ENCODE measurements around the gene HSD17B3.

DNA sequence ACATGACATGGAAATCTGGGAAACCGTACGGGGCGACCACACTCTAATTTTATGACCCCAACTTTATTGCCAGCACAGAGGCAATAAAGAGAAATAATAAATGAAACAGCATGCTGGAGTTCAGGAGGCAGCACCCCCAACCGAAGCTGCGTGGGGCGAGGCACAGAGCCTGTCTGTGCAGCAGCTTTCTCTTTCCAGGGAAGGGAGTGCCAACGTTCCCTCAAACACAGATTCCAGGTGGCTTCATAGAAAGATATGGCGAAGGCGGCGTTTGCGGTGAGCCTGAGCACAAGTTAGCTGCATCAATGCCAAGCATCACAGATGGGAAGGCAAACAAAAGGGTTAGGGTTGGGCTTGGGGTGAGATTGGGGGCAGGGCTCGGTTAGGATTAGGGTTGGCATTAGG is 114.8 kb downstream of the HSD17B3 start:
- TF ChIP-seq, protein P1, sequence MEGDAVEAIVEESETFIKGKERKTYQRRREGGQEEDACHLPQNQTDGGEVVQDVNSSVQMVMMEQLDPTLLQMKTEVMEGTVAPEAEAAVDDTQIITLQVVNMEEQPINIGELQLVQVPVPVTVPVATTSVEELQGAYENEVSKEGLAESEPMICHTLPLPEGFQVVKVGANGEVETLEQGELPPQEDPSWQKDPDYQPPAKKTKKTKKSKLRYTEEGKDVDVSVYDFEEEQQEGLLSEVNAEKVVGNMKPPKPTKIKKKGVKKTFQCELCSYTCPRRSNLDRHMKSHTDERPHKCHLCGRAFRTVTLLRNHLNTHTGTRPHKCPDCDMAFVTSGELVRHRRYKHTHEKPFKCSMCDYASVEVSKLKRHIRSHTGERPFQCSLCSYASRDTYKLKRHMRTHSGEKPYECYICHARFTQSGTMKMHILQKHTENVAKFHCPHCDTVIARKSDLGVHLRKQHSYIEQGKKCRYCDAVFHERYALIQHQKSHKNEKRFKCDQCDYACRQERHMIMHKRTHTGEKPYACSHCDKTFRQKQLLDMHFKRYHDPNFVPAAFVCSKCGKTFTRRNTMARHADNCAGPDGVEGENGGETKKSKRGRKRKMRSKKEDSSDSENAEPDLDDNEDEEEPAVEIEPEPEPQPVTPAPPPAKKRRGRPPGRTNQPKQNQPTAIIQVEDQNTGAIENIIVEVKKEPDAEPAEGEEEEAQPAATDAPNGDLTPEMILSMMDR (IDR thresholded peaks at IDR 0.05), result no peak
- TF ChIP-seq POLR2AphosphoS5 (IDR thresholded peaks at IDR 0.05; ENCODE audit: insufficient read depth in 1 of 2, low read depth in 1 of 2) (no peak), POLR2A (IDR thresholded peaks at IDR 0.05) (no peak)

Data from vagina (tissue), 2 donors.